ENCODE measurements around the gene PRKCH. TPM values are rescaled to one million over a fixed set of nuclear protein-coding genes. Genes with fewer than 3 reads are reported as not detected.
"Not testable (repeated sequence)": the region's sequence is repeated elsewhere in the genome, so short reads cannot be mapped to it uniquely, and the experiment has no call there.

Gene PRKCH
- total RNA-seq, 2 experiments from 2014 or later: 149 to 158 TPM

DNA sequence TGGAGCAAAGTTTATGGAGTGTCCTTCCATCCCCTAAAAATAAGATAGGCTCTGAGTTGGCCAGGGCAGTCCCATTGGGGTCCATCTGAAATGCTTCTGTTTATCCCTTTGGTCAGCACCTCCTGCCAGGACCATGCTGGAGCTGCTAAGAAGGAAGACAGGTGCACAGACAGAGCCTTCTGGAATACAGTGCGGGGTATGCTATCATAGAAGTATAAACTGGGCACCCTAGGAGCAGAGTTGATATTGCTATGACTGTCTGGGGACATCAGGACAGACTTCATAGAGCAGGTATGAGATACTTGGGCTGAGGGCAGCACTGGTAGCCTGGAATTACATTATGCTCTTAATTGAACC lies 203.5 kb downstream of the PRKCH start:
- CTCF ChIA-PET: interaction anchor here (0.9 to 6.7 kb wide), 5 partner anchors 10 to 47 kb away, joined by 3 to 46 read pairs (median 4); no protein-coding TSS in a partner anchor
- intact Hi-C loops (cut with micrococcal nuclease): loop anchor here (1.0 kb wide), 10 partner anchors 12 to 170 kb away; partner anchors contain the start of gene HIF1A
- Mint-ChIP-seq H3K9me3 (no peaks in the 10 kb centered on the region), H3K4me3 (peak overlapping the region; percentile 22), H3K27ac (peak overlapping the region; percentile 94), H3K4me1 (ENCODE audit: low read depth) (peaks cover 83% of the 10 kb centered on the region), H3K36me3 (ENCODE audit: low read depth) (peaks cover 47% of the 10 kb centered on the region), H3K27me3 (ENCODE audit: low read depth) (no peaks in the 10 kb centered on the region)
- no peak for DNase-seq

DNA sequence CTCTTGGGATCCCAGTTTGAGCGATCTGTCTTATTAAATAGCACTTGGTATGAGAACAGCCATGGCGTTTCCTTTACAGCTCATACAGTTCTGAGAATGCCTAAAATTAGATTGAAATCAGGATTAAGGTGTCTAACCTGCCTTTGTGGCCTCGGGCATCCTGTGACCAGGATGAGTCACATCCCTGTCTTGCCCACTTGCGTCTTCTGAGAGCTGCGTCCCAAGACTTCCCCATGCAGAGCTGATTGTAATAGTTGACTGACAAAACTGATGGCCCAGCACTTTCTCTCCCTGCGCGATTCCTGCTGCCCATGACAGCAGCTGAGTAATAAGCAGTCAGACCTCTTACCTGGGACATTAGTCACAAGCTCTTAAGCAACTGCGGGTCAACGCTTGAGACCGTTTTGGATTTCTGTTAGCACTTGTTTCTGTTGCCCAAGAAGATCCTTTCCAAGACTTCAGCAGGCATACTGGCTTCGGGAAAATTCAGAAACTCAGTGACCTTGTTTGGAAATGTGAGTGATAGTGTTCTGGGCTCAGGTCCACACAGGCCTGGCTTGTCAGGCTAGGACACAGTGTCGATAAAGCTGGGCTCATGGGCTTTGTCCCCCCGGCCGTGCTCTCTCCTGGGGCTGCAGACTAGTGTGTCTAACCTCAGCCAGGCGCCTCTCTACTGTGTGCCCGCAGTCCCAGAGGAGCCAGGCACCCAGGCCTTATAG lies 204.1 kb downstream of the PRKCH start:
- peaks cover 84% of the 10 kb centered on the region for H3K4me1 Mint-ChIP-seq (ENCODE audit: low read depth)
- intact Hi-C loops (cut with micrococcal nuclease): loop anchor here (1.0 kb wide), 10 partner anchors 12 to 170 kb away; partner anchors contain the start of gene HIF1A
- no peaks in the 10 kb centered on the region for H3K27me3 Mint-ChIP-seq (ENCODE audit: low read depth)
- H3K36me3 Mint-ChIP-seq (ENCODE audit: low read depth): peaks cover 51% of the 10 kb centered on the region
- CTCF ChIA-PET: interaction anchor here (0.6 to 6.7 kb wide), 6 partner anchors 9 to 197 kb away, joined by 3 to 46 read pairs (median 4); no protein-coding TSS in a partner anchor
- peak overlapping the region; percentile 22 for H3K4me3 Mint-ChIP-seq
- DNase-seq: peak; percentile 91
- H3K27ac Mint-ChIP-seq: peak overlapping the region; percentile 94
- no peaks in the 10 kb centered on the region for H3K9me3 Mint-ChIP-seq

DNA sequence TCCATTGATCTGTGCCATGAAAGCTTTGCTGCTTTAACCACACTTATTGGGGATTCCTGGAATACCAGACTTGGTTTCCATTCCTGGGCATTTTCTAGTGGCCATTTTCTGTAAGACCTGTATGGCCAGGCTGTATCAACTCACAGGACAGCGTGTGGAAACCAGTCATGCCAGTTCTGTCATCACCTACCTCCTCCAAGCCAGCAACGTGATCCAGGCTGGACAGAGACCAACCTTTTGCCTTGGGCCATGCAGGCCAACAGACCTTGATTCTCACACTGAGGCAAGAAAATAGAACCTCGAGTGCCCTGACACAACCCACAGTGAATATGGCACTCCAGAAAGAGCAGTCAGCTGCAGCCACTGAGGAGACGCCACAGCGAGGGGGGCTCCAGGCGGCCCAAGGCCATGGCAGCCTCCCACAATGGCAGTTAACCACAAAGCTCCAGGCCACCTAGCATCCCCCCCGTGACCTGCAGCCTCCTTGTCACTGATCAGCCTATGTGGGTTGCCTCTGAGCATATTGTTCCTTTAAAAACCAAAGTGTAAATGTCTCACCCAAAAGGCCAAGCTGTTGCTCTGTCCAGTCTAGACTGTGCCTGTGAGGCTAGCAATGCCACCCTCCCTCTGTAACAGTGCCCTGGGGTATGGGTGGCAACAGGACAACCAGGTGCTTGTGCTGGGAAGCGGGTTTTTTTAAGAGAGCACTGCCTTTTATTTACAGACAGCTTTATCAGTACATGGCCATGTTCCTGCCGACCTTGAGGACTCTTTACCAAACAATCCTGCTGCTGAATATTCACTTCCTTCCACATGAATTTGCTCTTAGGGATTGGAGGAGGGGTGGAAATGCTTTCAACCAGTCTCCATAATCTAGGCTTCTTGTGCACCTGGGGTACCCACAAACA lies 205.3 kb downstream of the PRKCH start:
- Mint-ChIP-seq H3K36me3 (ENCODE audit: low read depth) (peaks cover 57% of the 10 kb centered on the region), H3K27ac (peak overlapping the region; percentile 94), H3K27me3 (ENCODE audit: low read depth) (no peaks in the 10 kb centered on the region), H3K4me3 (no peak overlapping the region), H3K4me1 (ENCODE audit: low read depth) (peaks cover 89% of the 10 kb centered on the region), H3K9me3 (no peaks in the 10 kb centered on the region)
- intact Hi-C loops (cut with micrococcal nuclease): no loop called here
- DNase-seq: no peak
- CTCF ChIA-PET: interaction anchor here (1.5 to 6.7 kb wide), 2 partner anchors 35 to 49 kb away, joined by 3 to 46 read pairs; no protein-coding TSS in a partner anchor

GRCh38 chr14:61527325-61528100 lies 206.1 kb downstream of the PRKCH start:
- CTCF ChIA-PET: interaction anchor here (1.5 to 6.7 kb wide), 2 partner anchors 35 to 50 kb away, joined by 3 to 46 read pairs; no protein-coding TSS in a partner anchor
- Mint-ChIP-seq H3K4me1 (ENCODE audit: low read depth) (peaks cover 88% of the 10 kb centered on the region), H3K27ac (peak overlapping the region; percentile 94), H3K27me3 (ENCODE audit: low read depth) (no peaks in the 10 kb centered on the region), H3K9me3 (no peaks in the 10 kb centered on the region), H3K4me3 (no peak overlapping the region), H3K36me3 (ENCODE audit: low read depth) (peaks cover 48% of the 10 kb centered on the region)
- intact Hi-C loops (cut with micrococcal nuclease): no loop called here
- DNase-seq: no peak

- intact Hi-C loops (cut with micrococcal nuclease): no loop called here
- CTCF ChIA-PET: interaction anchor here (0.6 to 6.7 kb wide), 2 partner anchors 51 to 189 kb away, joined by 4 to 46 read pairs; no protein-coding TSS in a partner anchor
- DNase-seq: no peak
- peaks cover 48% of the 10 kb centered on the region for H3K36me3 Mint-ChIP-seq (ENCODE audit: low read depth)
- H3K9me3 Mint-ChIP-seq: no peaks in the 10 kb centered on the region
- no peak overlapping the region for H3K4me3 Mint-ChIP-seq
- H3K27me3 Mint-ChIP-seq (ENCODE audit: low read depth): no peaks in the 10 kb centered on the region
- peaks cover 88% of the 10 kb centered on the region for H3K4me1 Mint-ChIP-seq (ENCODE audit: low read depth)
- peak overlapping the region; percentile 94 for H3K27ac Mint-ChIP-seq
Measured at GRCh38 chr14:61528591-61529021, 207.2 kb downstream of the PRKCH start.

GRCh38 chr14:61529360-61529759 lies 208.0 kb downstream of the PRKCH start:
- Mint-ChIP-seq H3K36me3 (ENCODE audit: low read depth) (peaks cover 55% of the 10 kb centered on the region), H3K4me1 (ENCODE audit: low read depth) (peaks cover 88% of the 10 kb centered on the region)
- intact Hi-C loops (cut with micrococcal nuclease); H3K4me3 Mint-ChIP-seq; H3K27me3 Mint-ChIP-seq (ENCODE audit: low read depth); DNase-seq; H3K27ac Mint-ChIP-seq; H3K9me3 Mint-ChIP-seq: not testable (repeated sequence)
- CTCF ChIA-PET: interaction anchor here (6.7 kb wide), 1 partner anchor 52 kb away, joined by 46 read pairs; no protein-coding TSS in a partner anchor

DNA sequence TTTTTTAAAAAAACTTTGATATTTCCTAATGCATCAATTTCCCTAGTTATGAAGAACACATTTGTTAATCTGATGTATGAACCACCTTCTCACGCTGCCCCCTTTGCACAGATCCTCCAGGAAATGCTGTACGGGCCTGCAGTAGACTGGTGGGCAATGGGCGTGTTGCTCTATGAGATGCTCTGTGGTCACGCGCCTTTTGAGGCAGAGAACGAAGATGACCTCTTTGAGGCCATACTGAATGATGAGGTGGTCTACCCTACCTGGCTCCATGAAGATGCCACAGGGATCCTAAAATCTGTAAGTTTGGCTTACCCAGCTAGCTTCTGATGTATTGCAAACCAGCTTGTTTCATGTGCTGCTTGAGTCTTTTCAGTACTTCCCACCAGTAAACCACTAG lies 208.9 kb downstream of the PRKCH start:
- intact Hi-C loops (cut with micrococcal nuclease): no loop called here
- H3K4me3 Mint-ChIP-seq: no peak overlapping the region

GRCh38 chr14:61530896-61531295 lies 209.5 kb downstream of the PRKCH start:
- Mint-ChIP-seq H3K4me3 (no peak overlapping the region), H3K27me3 (ENCODE audit: low read depth) (no peaks in the 10 kb centered on the region), H3K9me3 (no peaks in the 10 kb centered on the region), H3K27ac (peak overlapping the region; percentile 37), H3K4me1 (ENCODE audit: low read depth) (peaks cover 88% of the 10 kb centered on the region), H3K36me3 (ENCODE audit: low read depth) (peaks cover 61% of the 10 kb centered on the region)
- no peak for DNase-seq
- intact Hi-C loops (cut with micrococcal nuclease): no loop called here
- CTCF ChIA-PET: interaction anchor here (0.6 to 1.3 kb wide), 2 partner anchors 43 to 211 kb away, joined by 4 to 8 read pairs; no protein-coding TSS in a partner anchor

More for the DNA sequence above, 208.9 kb downstream of the PRKCH start:
- Mint-ChIP-seq H3K9me3 (no peaks in the 10 kb centered on the region), H3K27me3 (ENCODE audit: low read depth) (no peaks in the 10 kb centered on the region), H3K4me1 (ENCODE audit: low read depth) (peaks cover 88% of the 10 kb centered on the region), H3K27ac (peak overlapping the region; percentile 37), H3K36me3 (ENCODE audit: low read depth) (peaks cover 59% of the 10 kb centered on the region)
- CTCF ChIA-PET: no interaction called here
- DNase-seq: no peak

DNA sequence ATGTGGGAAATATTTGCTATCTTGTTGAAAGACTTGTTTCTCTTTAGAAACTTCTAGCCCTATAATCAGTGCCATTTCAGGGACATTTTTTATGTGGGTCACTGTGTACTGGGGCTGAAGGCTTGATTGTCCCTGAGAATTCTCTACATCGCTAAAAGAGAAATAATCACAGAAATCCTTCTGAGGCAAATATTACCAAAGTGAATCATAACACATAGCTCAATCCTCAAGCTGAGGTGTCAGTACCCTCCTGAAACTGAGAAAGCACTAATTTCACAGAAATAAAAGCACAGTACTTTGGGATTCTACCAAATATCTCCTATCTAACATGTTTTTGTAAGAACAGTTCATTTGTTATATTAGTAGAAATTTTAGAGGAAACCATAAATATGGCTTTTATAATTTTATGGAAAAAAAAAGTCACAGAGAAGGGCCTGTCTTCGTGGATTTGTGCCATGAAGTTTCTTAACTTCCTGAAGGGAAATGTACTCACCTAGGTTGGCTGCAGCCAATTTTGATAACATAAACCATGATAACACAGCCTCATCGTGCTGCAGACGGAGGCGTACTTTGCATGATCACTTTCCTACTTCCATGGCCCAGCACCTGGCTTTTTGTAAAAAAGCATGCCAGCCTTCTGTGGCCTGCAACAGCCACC lies 210.2 kb downstream of the PRKCH start:
- Mint-ChIP-seq H3K27ac (peak overlapping the region; percentile 37), H3K27me3 (ENCODE audit: low read depth) (no peaks in the 10 kb centered on the region), H3K36me3 (ENCODE audit: low read depth) (peaks cover 64% of the 10 kb centered on the region), H3K4me3 (no peak overlapping the region), H3K9me3 (no peaks in the 10 kb centered on the region), H3K4me1 (ENCODE audit: low read depth) (peaks cover 87% of the 10 kb centered on the region)
- intact Hi-C loops (cut with micrococcal nuclease): no loop called here
- CTCF ChIA-PET: interaction anchor here (1.3 kb wide), 1 partner anchor 210 kb away, joined by 4 read pairs; no protein-coding TSS in a partner anchor
- no peak for DNase-seq

- intact Hi-C loops (cut with micrococcal nuclease): no loop called here
- H3K27me3 Mint-ChIP-seq (ENCODE audit: low read depth): no peaks in the 10 kb centered on the region
- no peak overlapping the region for H3K27ac Mint-ChIP-seq
- DNase-seq: no peak
- no peak overlapping the region for H3K4me3 Mint-ChIP-seq
- no peaks in the 10 kb centered on the region for H3K9me3 Mint-ChIP-seq
- peaks cover 87% of the 10 kb centered on the region for H3K4me1 Mint-ChIP-seq (ENCODE audit: low read depth)
- CTCF ChIA-PET: interaction anchor here (0.9 to 1.5 kb wide), 2 partner anchors 8 to 54 kb away, joined by 3 to 5 read pairs; no protein-coding TSS in a partner anchor
- peaks cover 64% of the 10 kb centered on the region for H3K36me3 Mint-ChIP-seq (ENCODE audit: low read depth)
Measured at GRCh38 chr14:61532123-61532505, 210.7 kb downstream of the PRKCH start.

- CTCF ChIA-PET: interaction anchor here (0.6 to 1.5 kb wide), 3 partner anchors 9 to 304 kb away, joined by 3 to 5 read pairs (median 5); no protein-coding TSS in a partner anchor
- no peak overlapping the region for H3K4me3 Mint-ChIP-seq
Measured at GRCh38 chr14:61532763-61533162, 211.4 kb downstream of the PRKCH start.

More at GRCh38 chr14:61532763-61533162, 211.4 kb downstream of the PRKCH start:
- Mint-ChIP-seq H3K9me3 (no peaks in the 10 kb centered on the region), H3K27ac (peak overlapping the region; percentile 75), H3K4me1 (ENCODE audit: low read depth) (peaks cover 87% of the 10 kb centered on the region), H3K36me3 (ENCODE audit: low read depth) (peaks cover 63% of the 10 kb centered on the region), H3K27me3 (ENCODE audit: low read depth) (no peaks in the 10 kb centered on the region)
- intact Hi-C loops (cut with micrococcal nuclease): no loop called here
- no peak for DNase-seq

All from activated naive CD4-positive, alpha-beta T cell treated with anti-CD3 and anti-CD28 coated beads for 36 hours (primary cell).